Uterus (tissue), 2 donors: ENCODE measurements around the gene RNF2.

Source experiments
- POLR2A ChIP-seq, 2 donors: fragments of 450-650 bp; IDR thresholded peaks; one replicate each; pipeline ENCODE4 v1.6.1; 2016; ENCODE audit warnings: antibody characterized with exemption in 2 of 2, mild to moderate bottlenecking in 1 of 2, moderate library complexity in 1 of 2
- TF ChIP-seq, protein P1 (sequence below), 4 experiments: fragments of 200-600 bp in 2 of 4; fragments of 450-650 bp in 2 of 4; sonication (generic) in 2 of 4; IDR thresholded peaks; one replicate each; pipeline ENCODE4 v1.5.1; 2016 to 2019; ENCODE audit warnings: antibody characterized with exemption in 4 of 4, mild to moderate bottlenecking in 2 of 4, moderate library complexity in 1 of 4

DNA sequence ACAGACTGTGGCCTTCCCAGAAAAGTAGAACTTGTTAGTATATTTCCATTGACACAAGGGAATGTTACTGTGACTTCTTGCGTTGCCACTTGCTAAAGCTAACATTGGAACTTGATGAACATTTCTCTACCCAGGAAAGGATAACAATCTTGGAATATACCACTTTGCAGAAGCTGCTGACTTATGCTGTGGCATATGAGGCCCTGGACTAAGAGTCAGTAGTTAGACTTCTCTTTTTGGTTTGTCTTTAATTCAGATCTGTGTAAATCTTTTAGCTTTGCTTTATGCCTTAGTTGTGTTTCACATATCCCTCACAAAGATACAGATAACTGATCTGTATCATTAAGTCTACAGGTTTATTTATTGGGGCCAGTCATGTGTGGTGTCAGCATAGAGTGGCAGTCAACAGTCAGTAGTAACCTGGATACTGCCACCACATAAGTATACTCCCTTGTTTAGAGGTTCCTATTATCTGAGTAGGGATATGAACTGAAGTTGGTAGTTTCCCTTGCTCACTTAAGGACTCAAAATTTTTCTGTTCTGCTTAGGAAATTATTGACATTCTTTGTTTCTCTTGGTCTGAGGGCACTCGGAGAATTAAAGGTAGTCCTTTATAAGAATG, 14.7 kb downstream of the RNF2 start:
- TF ChIP-seq, protein P1, sequence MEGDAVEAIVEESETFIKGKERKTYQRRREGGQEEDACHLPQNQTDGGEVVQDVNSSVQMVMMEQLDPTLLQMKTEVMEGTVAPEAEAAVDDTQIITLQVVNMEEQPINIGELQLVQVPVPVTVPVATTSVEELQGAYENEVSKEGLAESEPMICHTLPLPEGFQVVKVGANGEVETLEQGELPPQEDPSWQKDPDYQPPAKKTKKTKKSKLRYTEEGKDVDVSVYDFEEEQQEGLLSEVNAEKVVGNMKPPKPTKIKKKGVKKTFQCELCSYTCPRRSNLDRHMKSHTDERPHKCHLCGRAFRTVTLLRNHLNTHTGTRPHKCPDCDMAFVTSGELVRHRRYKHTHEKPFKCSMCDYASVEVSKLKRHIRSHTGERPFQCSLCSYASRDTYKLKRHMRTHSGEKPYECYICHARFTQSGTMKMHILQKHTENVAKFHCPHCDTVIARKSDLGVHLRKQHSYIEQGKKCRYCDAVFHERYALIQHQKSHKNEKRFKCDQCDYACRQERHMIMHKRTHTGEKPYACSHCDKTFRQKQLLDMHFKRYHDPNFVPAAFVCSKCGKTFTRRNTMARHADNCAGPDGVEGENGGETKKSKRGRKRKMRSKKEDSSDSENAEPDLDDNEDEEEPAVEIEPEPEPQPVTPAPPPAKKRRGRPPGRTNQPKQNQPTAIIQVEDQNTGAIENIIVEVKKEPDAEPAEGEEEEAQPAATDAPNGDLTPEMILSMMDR (IDR thresholded peaks at IDR 0.05) = no peak
- no peak for TF ChIP-seq POLR2A (IDR thresholded peaks at IDR 0.05)
